Measurements from ENCODE around the gene ANKS1B.

Gene ANKS1B

GRCh38 chr12:99552022-99552421, 432.7 kb downstream of the ANKS1B start:
- no peak for DNase-seq

GRCh38 chr12:99549651-99550050, 435.1 kb downstream of the ANKS1B start:
- DNase-seq = no peak

GRCh38 chr12:99549196-99549595, 435.5 kb downstream of the ANKS1B start:
- no peak for DNase-seq

- no peak for DNase-seq
These were observed 440.3 kb downstream of the ANKS1B start for GRCh38 chr12:99544457-99544856.

- no peak for DNase-seq
These were observed 454.8 kb downstream of the ANKS1B start for GRCh38 chr12:99529966-99530365.

- no peak for DNase-seq
These were observed 456.3 kb downstream of the ANKS1B start for GRCh38 chr12:99528478-99528877.

- no peak for DNase-seq
These were observed 460.9 kb downstream of the ANKS1B start for GRCh38 chr12:99523853-99524252.

- no peak for DNase-seq
These were observed 462.3 kb downstream of the ANKS1B start for GRCh38 chr12:99522456-99522855.

GRCh38 chr12:99521664-99522063, 463.1 kb downstream of the ANKS1B start:
- no peak for DNase-seq

- DNase-seq = no peak
These were observed 471.7 kb downstream of the ANKS1B start for GRCh38 chr12:99513066-99513465.

GRCh38 chr12:99505805-99506204, 478.9 kb downstream of the ANKS1B start:
- DNase-seq = no peak

GRCh38 chr12:99498756-99499155, 486.0 kb downstream of the ANKS1B start:
- DNase-seq = no peak

GRCh38 chr12:99495799-99496198, 488.9 kb downstream of the ANKS1B start:
- no peak for DNase-seq

- DNase-seq = no peak
These were observed 491.5 kb downstream of the ANKS1B start for GRCh38 chr12:99493197-99493596.

GRCh38 chr12:99486277-99486676, 498.5 kb downstream of the ANKS1B start:
- DNase-seq = no peak

- no peak for DNase-seq
These were observed 505.6 kb downstream of the ANKS1B start for GRCh38 chr12:99479149-99479548.

GRCh38 chr12:99476956-99477355, 507.8 kb downstream of the ANKS1B start:
- DNase-seq = no peak

GRCh38 chr12:99455350-99456035, 529.2 kb downstream of the ANKS1B start:
- no peak for DNase-seq

GRCh38 chr12:99454539-99455172, 530.1 kb downstream of the ANKS1B start:
- DNase-seq = no peak

- no peak for DNase-seq
These were observed 530.7 kb downstream of the ANKS1B start for GRCh38 chr12:99453836-99454538.

- no peak for DNase-seq
These were observed 534.6 kb downstream of the ANKS1B start for GRCh38 chr12:99450036-99450630.

- no peak for DNase-seq
These were observed 539.8 kb downstream of the ANKS1B start for GRCh38 chr12:99444859-99445316.

GRCh38 chr12:99442758-99443157, 542.0 kb downstream of the ANKS1B start:
- DNase-seq = no peak

GRCh38 chr12:99439399-99439798, 545.3 kb downstream of the ANKS1B start:
- no peak for DNase-seq

Data from activated CD4-positive, CD25-positive, alpha-beta regulatory T cell treated with anti-CD3 and anti-CD28 coated beads, Interleukin-2, amount 50 U/mL, for 72 hours (primary cell).